CD4-positive, alpha-beta T cell treated with Interleukin-17A for 1 hour (primary cell): ENCODE measurements around the gene IQCH.

Source experiments
- DNase-seq: peaks from one replicate; pipeline ENCODE4 v3.0.0-alpha.2; 2020

The IQCH gene

GRCh38 chr15:67456677-67457529 is 202.3 kb downstream of the IQCH start:
- peak; percentile 82 for DNase-seq

DNA sequence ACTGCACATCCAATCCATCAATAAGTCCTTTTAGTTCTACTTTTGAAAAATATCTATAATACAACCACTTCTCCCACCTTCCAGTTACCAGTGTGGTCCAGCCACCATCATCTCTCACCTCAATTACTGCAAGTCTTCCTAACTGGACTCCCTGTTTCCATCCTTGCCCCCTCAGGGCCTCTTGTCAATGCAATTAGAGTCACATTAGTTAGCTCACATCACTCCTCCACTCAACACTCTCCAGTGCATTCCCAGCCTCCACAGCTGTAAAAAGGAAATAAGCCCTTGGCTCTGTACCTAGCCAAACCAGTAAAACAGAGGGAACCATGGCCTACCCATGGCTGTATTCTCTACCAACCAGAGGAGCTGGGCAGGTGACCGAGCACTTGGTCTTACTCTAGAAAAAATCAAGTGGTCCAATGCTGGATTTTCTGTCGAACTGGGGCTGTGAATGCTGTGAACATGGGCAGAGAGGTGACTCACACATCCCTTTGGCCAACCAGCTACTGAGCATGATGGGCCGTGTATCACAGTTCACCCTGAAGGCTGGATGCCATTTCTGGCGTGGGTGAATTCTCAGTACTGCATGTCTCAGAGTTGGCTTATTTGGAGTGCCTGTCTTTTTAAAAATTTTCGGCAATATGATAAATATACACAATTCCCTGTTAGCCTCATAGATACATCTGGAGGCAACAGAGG is 203.9 kb downstream of the IQCH start:
- DNase-seq, result no peak

DNA sequence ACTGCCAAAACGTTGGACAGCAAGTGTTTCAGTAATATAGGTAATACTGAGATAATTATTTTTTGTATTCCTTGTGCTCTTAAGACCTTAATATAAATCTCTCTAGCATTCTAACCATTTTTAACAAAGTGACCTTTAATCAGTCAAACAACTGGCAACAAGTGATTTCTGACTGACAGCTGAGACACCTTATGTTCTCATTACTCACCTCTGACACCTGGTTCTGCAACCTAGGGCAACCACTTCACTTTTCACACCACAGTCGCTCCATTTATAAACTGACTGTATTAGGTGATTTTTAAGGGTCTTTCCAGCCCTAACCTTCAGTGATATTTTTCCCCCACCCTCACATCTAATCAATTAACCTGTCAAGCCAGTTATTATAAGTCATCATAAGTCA is 205.9 kb downstream of the IQCH start:
- no peak for DNase-seq

DNA sequence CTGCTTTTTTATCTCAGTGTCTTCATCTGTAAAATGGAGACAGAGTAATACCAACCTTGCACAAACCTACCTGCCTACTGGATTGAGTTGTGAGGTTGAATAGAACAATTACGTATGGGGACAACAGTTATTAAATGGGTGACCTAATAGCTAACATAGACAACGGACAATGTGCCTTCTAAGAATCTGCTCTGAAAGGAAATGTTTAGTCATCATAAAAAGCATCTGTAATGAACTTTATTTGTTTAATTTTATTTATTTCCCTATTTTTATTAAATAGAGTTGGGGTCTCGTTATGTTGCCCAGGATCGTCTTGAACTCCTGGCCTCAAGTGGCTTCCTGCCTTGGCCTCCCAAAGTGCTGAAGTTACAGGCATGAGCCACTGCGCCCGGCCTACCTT is 207.1 kb downstream of the IQCH start:
- DNase-seq, result no peak

GRCh38 chr15:67462875-67463274 is 208.3 kb downstream of the IQCH start:
- DNase-seq, result no peak

- DNase-seq, result no peak
These were observed 208.9 kb downstream of the IQCH start for GRCh38 chr15:67463488-67463887.

DNA sequence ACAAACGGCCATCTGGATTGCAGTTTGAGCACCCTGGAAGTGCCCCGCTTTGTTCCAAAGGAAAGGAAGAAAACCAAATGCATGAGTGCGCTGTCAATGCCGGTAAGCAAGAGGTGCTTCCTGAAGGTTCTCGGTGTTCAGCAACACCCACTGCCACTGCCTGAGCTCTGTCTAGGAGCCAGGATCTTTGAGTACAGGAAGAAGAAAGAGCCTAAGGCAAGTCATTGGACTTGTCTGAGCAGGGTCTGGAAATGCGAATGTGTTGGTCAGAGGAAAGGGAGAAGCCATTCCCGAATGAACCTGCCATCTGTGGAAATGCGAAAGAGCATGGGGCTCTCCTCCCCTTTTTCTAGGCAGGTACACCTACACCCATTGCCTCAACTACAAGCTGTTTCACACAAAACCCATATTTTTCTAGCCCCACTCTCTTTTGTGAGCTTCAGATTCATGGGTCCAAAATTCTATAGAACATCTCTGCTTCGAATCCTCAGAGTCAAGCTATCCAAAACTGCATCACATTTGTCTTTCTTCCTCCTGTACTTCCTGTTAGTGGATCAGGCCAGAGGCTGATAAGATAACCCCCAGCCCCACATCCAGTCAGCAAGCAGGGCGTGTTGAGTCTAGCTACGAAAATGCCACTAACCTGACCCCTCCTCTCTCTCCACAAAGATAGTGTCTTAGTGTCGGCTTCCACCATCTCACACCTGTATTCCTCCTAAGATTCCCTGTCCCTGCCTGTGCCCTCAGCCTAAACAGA is 210.8 kb downstream of the IQCH start:
- DNase-seq, result no peak

DNA sequence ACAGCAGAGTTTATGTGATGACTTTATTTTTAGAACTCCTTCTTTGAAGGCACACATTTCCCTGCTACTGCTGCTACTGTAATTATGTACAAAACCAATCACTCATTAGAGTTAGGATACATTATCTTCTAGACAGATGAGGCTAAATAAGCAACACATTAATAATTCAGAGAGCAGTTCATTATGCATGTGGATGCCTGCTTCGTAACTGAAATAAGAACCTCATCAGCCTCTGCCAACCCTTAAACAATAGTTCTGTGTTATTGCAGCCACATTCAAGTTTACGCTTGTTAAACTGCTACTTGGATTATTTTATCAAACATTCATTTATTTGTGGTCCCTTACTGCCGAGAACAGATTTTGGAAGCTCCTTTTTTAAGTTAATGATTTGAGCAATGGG is 213.8 kb downstream of the IQCH start:
- no peak for DNase-seq

GRCh38 chr15:67469680-67470079 is 215.1 kb downstream of the IQCH start:
- DNase-seq, result no peak

GRCh38 chr15:67472957-67473356 is 218.4 kb downstream of the IQCH start:
- no peak for DNase-seq

- no peak for DNase-seq
These were observed 220.0 kb downstream of the IQCH start for GRCh38 chr15:67474405-67475110.

DNA sequence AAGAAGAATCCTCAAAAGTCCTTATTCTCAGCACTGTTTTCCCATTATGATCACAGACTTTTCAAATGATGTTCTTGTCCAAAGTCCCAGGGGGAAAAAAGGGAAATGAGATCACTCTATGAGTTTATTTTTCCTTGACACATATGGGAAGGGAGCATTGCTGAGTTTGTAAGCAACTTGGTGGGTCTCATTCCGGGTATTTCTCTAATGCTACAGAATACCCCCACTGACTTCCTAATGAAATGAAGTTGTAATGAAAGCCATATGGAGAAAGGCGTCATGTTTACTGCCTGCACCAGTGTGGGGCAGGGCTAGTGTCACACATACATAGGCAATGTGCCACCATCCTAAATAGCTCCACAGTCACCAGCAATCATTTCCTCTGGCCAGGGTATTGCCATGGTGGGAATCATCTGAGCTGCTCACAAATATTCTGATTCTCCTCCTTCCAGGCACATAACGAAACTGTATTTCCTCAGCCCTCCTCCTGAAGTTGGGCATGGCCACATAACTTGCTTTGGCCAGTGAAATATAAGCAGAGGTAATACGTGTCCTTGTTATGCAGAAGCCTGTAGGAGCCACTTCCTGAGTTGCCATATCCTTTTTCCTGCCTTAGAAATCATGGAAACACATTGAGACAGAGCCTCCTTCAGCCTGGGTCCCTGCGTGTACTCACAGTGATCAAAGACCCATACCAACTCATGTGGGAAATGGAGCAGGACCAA is 225.4 kb downstream of the IQCH start:
- no peak for DNase-seq

GRCh38 chr15:67480741-67481140 is 226.2 kb downstream of the IQCH start:
- no peak for DNase-seq

DNA sequence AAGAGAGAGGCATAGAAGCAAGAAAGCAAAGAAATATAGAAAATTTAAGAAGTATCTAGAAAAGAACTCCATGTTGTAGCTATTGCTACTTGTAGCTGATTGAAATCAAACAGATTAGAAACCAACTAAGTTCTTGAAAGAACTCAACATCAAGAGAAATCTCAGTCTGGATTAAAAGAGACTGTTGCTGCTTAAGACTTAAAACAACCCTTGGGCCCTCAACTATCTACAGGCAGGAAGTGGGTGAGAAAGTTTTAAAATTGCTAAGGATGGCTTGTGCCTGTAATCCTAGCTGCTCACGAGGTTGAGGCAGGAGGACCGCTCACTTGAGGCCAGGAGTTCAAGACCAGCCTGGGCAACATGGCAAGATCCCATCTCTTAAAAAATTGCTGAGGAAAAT is 227.1 kb downstream of the IQCH start:
- DNase-seq, result no peak

GRCh38 chr15:67495585-67495984 is 241.0 kb downstream of the IQCH start:
- DNase-seq, result no peak

DNA sequence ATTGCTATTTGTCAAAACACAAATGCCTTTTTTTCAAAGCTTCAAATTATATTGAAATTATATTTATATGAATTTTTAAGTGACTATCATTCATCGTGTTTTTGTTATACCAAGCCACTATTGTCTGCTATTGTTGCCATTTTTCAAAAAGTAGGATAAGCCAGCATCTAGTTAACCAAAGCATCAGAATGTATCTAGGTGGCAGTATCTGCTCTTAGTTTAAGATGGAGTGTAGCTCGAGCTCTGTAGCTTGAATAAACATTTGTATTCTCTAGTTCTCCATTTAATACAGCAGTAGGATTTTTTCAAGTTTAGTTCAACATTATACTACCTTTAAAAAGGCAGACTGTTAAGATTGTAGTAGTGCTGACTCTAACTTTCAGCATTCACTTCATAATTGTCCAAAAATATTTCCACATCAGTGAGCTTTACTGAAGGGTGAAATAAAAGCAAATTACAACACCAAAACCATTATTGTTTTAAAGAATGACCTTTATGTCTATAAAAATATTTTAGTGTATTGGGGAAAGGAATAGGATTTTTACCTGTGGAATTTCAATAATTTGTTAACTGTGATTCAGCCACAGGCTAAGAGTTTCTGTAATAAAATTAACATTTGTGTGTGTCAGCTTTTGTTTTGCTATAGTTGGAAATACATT is 246.7 kb downstream of the IQCH start:
- peak; percentile 31 for DNase-seq

- DNase-seq, result no peak
These were observed 247.4 kb downstream of the IQCH start for GRCh38 chr15:67501836-67502461.

GRCh38 chr15:67504056-67504455 is 249.5 kb downstream of the IQCH start:
- no peak for DNase-seq

DNA sequence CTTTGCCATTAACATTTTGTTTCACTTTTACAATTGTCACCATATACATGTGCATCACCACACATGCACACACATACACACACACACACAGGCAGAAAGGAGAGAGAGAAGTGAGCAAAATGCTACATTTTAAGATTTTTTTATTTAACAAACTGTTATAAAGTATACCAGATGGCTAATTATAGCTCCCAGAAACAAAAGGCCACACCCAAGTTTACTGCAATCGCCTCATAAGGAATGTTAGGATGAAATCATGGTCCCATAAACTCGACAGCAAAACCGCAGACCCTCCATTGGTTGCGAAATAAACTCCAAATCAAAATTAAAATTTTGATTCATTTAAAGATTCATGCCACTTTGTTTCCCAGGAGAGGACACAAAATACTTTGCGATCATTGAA is 250.2 kb downstream of the IQCH start:
- DNase-seq, result no peak

GRCh38 chr15:67505675-67506572 is 251.3 kb downstream of the IQCH start:
- no peak for DNase-seq
